PFSK-1 (cell line): Measurements from ENCODE around the gene PFDN5.

ENCODE experiments used
- FOXP2 ChIP-seq: optimal IDR thresholded peaks from 2 replicates; pipeline ENCODE3; 2011; ENCODE audit warnings: borderline replicate concordance, control low read depth, inconsistent platforms; ENCODE audit not compliant: insufficient read depth; ENCODE audit errors: extremely low read length, extremely low read depth
- POLR2AphosphoS5 ChIP-seq: IDR thresholded peaks from 2 replicates; pipeline ENCODE4 v1.6.1; 2012; ENCODE audit warnings: low read depth, mild to moderate bottlenecking, control low read depth, low read length, moderate library complexity
- REST ChIP-seq, 2 experiments: IDR thresholded peaks; 2 replicates each; pipeline versions ENCODE4 v1.6.1 to v1.8.0; 2011 to 2012; ENCODE audit warnings: low read depth in 2 of 2, low read length in 2 of 2, control low read depth in 1 of 2, inconsistent platforms in 1 of 2, mild to moderate bottlenecking in 1 of 2, moderate library complexity in 1 of 2; ENCODE audit not compliant: insufficient read depth in 1 of 2
- SIN3A ChIP-seq: IDR thresholded peaks from 2 replicates; pipeline ENCODE4 v1.6.1; 2012; ENCODE audit warnings: mild to moderate bottlenecking, low read length, moderate library complexity, borderline replicate concordance; ENCODE audit not compliant: insufficient read depth
- TAF1 ChIP-seq: IDR thresholded peaks from 2 replicates; pipeline ENCODE4 v1.6.1; 2012; ENCODE audit warnings: low read length, control low read depth, borderline replicate concordance; ENCODE audit not compliant: insufficient read depth

DNA sequence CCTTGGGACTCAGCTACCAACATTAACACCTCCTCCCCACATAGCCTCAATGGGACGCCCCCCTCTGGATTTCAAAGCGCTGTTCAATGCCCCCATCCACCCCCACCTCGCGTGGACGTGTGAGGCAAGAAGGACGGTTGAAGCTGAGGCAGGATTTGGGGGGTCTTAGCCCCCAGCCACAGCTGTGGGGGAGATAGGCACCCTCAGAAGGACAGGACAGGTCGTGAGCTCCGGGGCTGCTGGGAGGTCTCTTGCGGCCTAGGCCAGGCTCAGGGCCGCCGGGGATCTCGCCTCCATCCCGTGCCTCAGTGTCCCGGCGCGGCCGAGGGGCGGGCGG is 49.1 kb downstream of the PFDN5 start:
- TF ChIP-seq SIN3A (no peak), POLR2AphosphoS5 (no peak), TAF1 (no peak), REST (IDR thresholded peaks at IDR 0.05; ENCODE audit: insufficient read depth in 1 of 2, low read depth in 2 of 2, low read length in 2 of 2) (no peak), FOXP2 (no peak)
